ES-I3 (cell line): ENCODE measurements around the gene CERS6.

Source experiments
- H3K36me3 ChIP-seq: 2 replicates; pipeline ENCODE4 v1.6.1; 2013; ENCODE audit warnings: mild to moderate bottlenecking, low read length, control low read depth, moderate library complexity; ENCODE audit not compliant: insufficient read depth
- H3K4me1 ChIP-seq: 2 replicates; pipeline ENCODE4 v1.6.1; 2013; ENCODE audit warnings: mild to moderate bottlenecking, control low read depth, low read length; ENCODE audit not compliant: insufficient read depth
- H3K9ac ChIP-seq: 2 replicates; pipeline ENCODE4 v1.6.1; 2013; ENCODE audit warnings: low read depth, mild to moderate bottlenecking, low read length, moderate library complexity
- H3K9me3 ChIP-seq: 2 replicates; pipeline ENCODE4 v1.6.1; 2013; ENCODE audit warnings: mild to moderate bottlenecking, low read length, moderate library complexity; ENCODE audit not compliant: control insufficient read depth, insufficient read depth

The CERS6 gene

DNA sequence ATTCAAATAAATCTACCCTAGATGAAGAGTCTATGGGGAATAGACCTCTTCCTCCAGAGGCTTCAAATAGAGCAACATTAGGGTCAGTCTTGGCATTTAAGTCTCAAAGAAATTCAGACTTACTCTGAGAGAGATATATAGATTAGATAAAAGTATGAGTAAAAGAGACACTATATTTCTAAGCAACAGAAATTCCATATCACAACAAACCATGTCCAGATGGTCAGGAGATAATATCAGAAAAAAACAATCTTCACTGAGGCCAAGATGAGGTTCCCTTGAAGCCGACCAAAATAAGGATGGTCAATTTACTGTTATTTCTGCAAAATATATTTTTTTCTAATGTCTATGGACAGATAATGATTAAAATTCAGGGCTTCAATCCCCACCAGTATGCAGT lies 257.3 kb downstream of the CERS6 start:
- Histone ChIP-seq H3K9me3 (no peaks in the 10 kb centered on the region), H3K9ac (no peak overlapping the region), H3K36me3 (no peaks in the 10 kb centered on the region), H3K4me1 (no peaks in the 10 kb centered on the region)

DNA sequence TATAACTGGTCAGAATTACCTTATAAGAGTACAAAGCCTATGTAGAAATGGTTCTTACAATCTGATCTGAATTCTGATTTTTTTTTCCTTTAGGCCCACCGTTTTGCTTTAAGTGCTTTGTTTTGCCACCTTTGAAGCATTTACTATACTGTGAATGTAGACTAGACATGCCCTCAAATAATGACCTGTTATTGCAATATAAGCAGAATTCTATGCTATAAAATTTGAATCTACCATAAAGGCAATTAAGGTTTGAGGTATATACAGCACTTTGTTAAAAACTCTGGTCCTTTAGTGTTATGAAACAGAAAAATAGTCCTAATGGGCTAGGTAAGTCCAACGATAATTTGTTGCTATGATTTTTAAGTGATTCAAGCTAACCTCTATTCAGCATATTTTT lies 259.8 kb downstream of the CERS6 start:
- H3K36me3 ChIP-seq, result no peaks in the 10 kb centered on the region
- no peaks in the 10 kb centered on the region for H3K9me3 ChIP-seq
- no peak overlapping the region for H3K9ac ChIP-seq
- no peaks in the 10 kb centered on the region for H3K4me1 ChIP-seq

- H3K9me3 ChIP-seq, result no peaks in the 10 kb centered on the region
- no peaks in the 10 kb centered on the region for H3K36me3 ChIP-seq
Measured at GRCh38 chr2:168716839-168717238, 260.8 kb downstream of the CERS6 start.

DNA sequence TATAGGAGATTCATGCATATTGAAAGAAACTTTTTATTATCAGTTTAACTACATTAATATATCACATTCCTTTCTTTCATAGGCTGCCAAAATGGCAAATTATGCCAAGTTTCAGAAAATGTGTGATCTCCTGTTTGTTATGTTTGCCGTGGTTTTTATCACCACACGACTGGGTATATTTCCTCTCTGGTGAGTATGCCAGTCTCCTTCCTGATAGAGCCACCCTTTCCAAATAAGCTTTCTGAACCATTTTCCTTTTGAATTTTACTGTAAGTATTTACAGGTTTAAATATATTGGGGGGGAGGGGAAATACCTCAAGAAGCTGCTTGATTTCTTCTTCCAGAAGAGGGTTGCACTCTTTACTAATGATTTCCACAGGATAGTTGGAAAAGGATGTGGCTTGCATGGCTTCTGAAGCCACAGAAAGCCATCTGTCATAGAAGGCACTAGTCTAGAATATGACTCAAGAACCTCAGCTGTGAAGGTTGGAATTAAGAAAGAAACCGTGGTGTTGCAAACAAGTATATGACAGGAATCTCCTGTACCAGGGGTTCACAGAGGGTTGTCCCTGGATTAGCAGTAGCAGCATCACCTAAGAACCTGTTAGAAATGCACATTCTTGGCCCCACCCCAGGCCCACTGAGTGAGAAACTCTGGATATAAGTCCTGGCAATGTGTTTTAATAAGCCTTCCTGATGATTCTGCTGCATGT lies 261.9 kb downstream of the CERS6 start:
- H3K9ac ChIP-seq, result no peak overlapping the region
- H3K36me3 ChIP-seq, result no peaks in the 10 kb centered on the region
- no peaks in the 10 kb centered on the region for H3K4me1 ChIP-seq
- no peaks in the 10 kb centered on the region for H3K9me3 ChIP-seq

More at GRCh38 chr2:168716839-168717238, 260.8 kb downstream of the CERS6 start:
- H3K4me1 ChIP-seq, result no peaks in the 10 kb centered on the region
- no peak overlapping the region for H3K9ac ChIP-seq

DNA sequence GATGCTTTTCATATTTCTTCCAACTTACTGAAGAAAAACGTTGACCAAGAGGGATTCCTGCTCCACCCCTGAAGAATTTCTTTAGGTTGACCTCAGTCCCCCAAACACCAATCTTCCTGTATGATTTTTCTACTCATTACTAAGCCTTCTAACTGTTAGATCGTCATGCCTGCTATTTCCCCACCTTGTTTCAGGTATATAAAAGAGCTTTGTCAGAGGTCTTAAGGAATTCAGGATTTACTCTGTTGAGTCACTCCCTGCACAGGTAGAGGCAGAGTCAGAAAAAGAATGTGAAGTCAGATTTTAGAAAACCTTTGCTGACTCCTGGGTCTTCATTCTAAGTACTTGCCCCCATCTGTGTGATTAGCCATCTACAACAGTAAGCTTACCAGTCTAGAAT lies 262.6 kb downstream of the CERS6 start:
- no peaks in the 10 kb centered on the region for H3K9me3 ChIP-seq
- no peaks in the 10 kb centered on the region for H3K4me1 ChIP-seq
- H3K36me3 ChIP-seq, result no peaks in the 10 kb centered on the region
- no peak overlapping the region for H3K9ac ChIP-seq

- H3K4me1 ChIP-seq, result no peaks in the 10 kb centered on the region
- H3K9ac ChIP-seq, result no peak overlapping the region
- H3K9me3 ChIP-seq, result no peaks in the 10 kb centered on the region
- no peaks in the 10 kb centered on the region for H3K36me3 ChIP-seq
Measured at GRCh38 chr2:168719446-168719845, 263.4 kb downstream of the CERS6 start.

- H3K36me3 ChIP-seq, result no peaks in the 10 kb centered on the region
- no peaks in the 10 kb centered on the region for H3K9me3 ChIP-seq
- no peak overlapping the region for H3K9ac ChIP-seq
- H3K4me1 ChIP-seq, result no peaks in the 10 kb centered on the region
Measured at GRCh38 chr2:168722592-168722991, 266.5 kb downstream of the CERS6 start.

GRCh38 chr2:168723275-168723899 lies 267.3 kb downstream of the CERS6 start:
- H3K36me3 ChIP-seq, result no peaks in the 10 kb centered on the region
- H3K4me1 ChIP-seq, result no peaks in the 10 kb centered on the region
- no peak overlapping the region for H3K9ac ChIP-seq
- no peaks in the 10 kb centered on the region for H3K9me3 ChIP-seq

DNA sequence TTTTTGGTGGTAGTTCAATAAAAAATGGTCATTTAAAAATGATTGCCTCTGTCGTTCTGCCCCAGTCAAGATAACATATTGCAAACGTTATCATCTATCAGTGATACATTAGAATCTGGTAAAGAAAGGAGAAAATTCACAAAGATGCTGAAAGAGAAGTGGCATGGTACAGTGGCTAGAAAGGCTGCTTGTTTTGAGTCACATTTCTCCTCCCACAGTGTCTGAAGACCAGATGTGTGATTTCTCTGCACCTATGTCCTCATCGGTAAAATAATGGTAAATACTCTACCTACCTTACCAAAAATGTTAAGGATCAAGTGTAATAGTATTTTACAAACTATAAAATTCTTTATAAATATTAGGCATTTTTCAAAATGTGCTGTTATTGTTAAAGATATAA lies 270.3 kb downstream of the CERS6 start:
- peaks cover 19% of the 10 kb centered on the region for H3K4me1 ChIP-seq
- H3K9ac ChIP-seq, result no peak overlapping the region
- H3K36me3 ChIP-seq, result no peaks in the 10 kb centered on the region
- no peaks in the 10 kb centered on the region for H3K9me3 ChIP-seq

GRCh38 chr2:168727904-168728470 lies 271.9 kb downstream of the CERS6 start:
- H3K36me3 ChIP-seq, result no peaks in the 10 kb centered on the region
- no peak overlapping the region for H3K9ac ChIP-seq
- H3K4me1 ChIP-seq, result peaks cover 28% of the 10 kb centered on the region
- no peaks in the 10 kb centered on the region for H3K9me3 ChIP-seq

- Histone ChIP-seq H3K36me3 (no peaks in the 10 kb centered on the region), H3K9ac (no peak overlapping the region), H3K9me3 (no peaks in the 10 kb centered on the region), H3K4me1 (peaks cover 28% of the 10 kb centered on the region)
Measured at GRCh38 chr2:168729455-168729854, 273.4 kb downstream of the CERS6 start.

DNA sequence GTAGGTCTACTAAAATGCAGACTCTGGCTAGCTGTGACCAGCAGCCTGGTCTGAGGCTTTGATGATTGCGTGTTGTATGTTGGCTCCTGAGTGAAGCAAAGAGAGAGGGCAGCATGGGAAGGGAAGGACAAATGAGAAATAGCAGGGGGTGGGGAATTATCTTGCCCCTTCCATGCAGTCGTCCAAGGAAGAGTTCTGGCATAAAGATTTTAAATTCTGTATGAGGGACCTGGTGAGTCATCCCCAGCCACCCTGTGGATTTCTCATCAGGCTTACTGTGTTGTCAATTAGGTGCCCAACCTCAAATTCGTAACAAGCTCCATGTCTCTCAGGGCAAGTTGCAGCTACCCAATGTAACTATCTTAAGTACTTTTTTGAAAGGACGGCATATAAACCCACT lies 274.3 kb downstream of the CERS6 start:
- no peak overlapping the region for H3K9ac ChIP-seq
- peaks cover 28% of the 10 kb centered on the region for H3K4me1 ChIP-seq
- H3K36me3 ChIP-seq, result no peaks in the 10 kb centered on the region
- H3K9me3 ChIP-seq, result no peaks in the 10 kb centered on the region

DNA sequence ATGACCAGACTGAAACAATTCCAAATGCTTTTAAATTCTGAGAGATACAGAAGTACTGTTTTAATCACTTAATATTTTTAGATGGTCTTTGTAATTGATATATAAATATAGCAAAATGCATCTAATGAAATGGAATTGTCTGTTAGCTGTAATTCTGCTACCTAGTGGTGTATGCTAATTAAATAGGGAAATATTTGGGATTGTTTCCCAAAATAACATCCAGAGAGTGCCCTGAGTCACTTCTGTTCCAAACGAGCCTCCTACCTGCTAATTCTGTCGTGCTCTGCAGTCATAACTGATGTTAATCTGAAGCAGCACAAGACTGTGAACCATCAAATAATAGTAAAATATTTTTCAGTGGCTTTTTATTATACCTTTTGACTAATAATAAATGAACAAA lies 274.9 kb downstream of the CERS6 start:
- peaks cover 28% of the 10 kb centered on the region for H3K4me1 ChIP-seq
- no peak overlapping the region for H3K9ac ChIP-seq
- H3K36me3 ChIP-seq, result no peaks in the 10 kb centered on the region
- H3K9me3 ChIP-seq, result no peaks in the 10 kb centered on the region

DNA sequence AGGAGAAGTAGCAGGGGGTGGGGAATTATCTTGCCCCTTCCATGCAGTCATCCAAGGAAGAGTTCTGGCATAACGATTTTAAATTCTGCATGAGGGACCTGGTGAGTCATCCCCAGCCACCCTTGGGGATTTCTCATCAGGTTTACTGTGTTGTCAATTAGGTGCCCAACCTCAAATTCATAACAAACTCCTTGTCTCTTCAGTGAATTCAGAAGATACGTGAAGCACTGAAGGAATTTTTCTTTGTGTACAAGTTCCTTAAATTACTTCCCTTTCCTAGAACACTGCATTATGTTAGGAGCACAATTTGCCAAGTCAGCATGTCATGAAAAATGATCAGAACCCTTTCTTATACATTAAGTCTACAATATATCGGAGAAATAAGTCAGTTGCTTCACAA lies 275.5 kb downstream of the CERS6 start:
- peaks cover 28% of the 10 kb centered on the region for H3K4me1 ChIP-seq
- no peaks in the 10 kb centered on the region for H3K36me3 ChIP-seq
- H3K9me3 ChIP-seq, result no peaks in the 10 kb centered on the region
- H3K9ac ChIP-seq, result no peak overlapping the region

- H3K9ac ChIP-seq, result no peak overlapping the region
- H3K9me3 ChIP-seq, result no peaks in the 10 kb centered on the region
- H3K4me1 ChIP-seq, result peaks cover 28% of the 10 kb centered on the region
- H3K36me3 ChIP-seq, result no peaks in the 10 kb centered on the region
Measured at GRCh38 chr2:168732100-168732499, 276.0 kb downstream of the CERS6 start.
